A673 (cell line): Measurements from ENCODE around the gene IGLL1.
"Not testable (repeated sequence)": the region's sequence is repeated elsewhere in the genome, so short reads cannot be mapped to it uniquely, and the experiment has no call there.

Source experiments
- CTCF ChIP-seq: fragments of 300-800, 200-600 bp; sonication (generic); conservative IDR thresholded peaks from 2 replicates; pipeline ENCODE4 v1.5.1; 2017; ENCODE audit warnings: low read depth, mild to moderate bottlenecking, antibody characterized with exemption, low read length, moderate library complexity, mixed read lengths
- EZH2 ChIP-seq: fragments of 200-600 bp; sonication (generic); IDR thresholded peaks from 2 replicates; pipeline ENCODE4 v1.6.1; 2017; ENCODE audit warnings: borderline replicate concordance, low read depth, mild to moderate bottlenecking, mixed read lengths, antibody characterized with exemption, low read length; ENCODE audit not compliant: poor library complexity, severe bottlenecking

GRCh38 chr22:23539839-23540198 lies 40.3 kb downstream of the IGLL1 start:
- not testable (repeated sequence) for TF ChIP-seq CTCF, EZH2
